ENCODE data around the gene DLG2. TPM values are rescaled to one million over a fixed set of nuclear protein-coding genes. Genes with fewer than 3 reads are reported as not detected.

The DLG2 gene
- total and polyA plus RNA-seq, 2 of the 8 experiments (the other 6 are each of a cell fraction or from before 2014, with no cell fraction given) = 1.7 to 14.3 TPM

DNA sequence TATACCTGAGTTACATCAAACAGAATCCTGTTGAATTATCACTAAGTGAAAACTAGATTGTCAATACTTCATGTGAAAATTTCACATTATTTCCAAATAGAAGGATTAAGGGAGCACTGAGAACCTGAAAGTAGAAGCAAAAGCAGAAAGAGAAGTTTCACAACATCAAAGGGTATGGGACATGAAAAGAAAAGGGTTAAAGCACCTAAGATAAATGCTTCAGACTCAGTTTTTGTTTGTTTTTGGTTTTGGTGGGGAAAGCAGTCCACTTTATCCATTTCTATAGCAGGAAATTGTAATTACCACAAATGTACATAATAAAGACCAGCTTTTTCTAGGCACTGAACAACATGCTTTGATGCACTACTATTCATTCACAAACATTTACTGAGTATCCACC lies 1271.2 kb downstream of the DLG2 start:
- H3K56ac ChIP-seq (replicated peaks; ENCODE audit: insufficient read length, low read depth, low read length) = no peak overlapping the region
- H4K20me1 ChIP-seq (replicated peaks in 1 of 2; ENCODE audit: control insufficient read depth in 1 of 2, insufficient read depth in 2 of 2, low read length in 2 of 2) = no peaks in the 10 kb centered on the region
- H2BK120ac ChIP-seq (replicated peaks; ENCODE audit: low read depth, low read length) = no peak overlapping the region
- H3K14ac ChIP-seq (ENCODE audit: insufficient read length) = no peak overlapping the region
- H3K4me2 ChIP-seq (ENCODE audit: insufficient read depth in 1 of 2, low read depth in 2 of 2, low read length in 2 of 2) = no peak overlapping the region
- no peak overlapping the region for H3K18ac ChIP-seq (ENCODE audit: extremely low read depth, low read length)
- FAIRE-seq (no peak), DNase-seq (ENCODE audit: low read depth in 1 of 2, low spot score in 2 of 2) (no peak)
- no peak overlapping the region for H3K9ac ChIP-seq (replicated peaks in 1 of 4; ENCODE audit: extremely low read depth in 1 of 4, low read depth in 3 of 4, low read length in 3 of 4)
- no peak overlapping the region for H2BK5ac ChIP-seq (ENCODE audit: low read depth, low read length)
- H4K5ac ChIP-seq (ENCODE audit: insufficient read length, low read depth, low read length) = no peak overlapping the region
- no peak overlapping the region for H4K91ac ChIP-seq (replicated peaks; ENCODE audit: insufficient read length, low read length)
- TF ChIP-seq, protein P1, sequence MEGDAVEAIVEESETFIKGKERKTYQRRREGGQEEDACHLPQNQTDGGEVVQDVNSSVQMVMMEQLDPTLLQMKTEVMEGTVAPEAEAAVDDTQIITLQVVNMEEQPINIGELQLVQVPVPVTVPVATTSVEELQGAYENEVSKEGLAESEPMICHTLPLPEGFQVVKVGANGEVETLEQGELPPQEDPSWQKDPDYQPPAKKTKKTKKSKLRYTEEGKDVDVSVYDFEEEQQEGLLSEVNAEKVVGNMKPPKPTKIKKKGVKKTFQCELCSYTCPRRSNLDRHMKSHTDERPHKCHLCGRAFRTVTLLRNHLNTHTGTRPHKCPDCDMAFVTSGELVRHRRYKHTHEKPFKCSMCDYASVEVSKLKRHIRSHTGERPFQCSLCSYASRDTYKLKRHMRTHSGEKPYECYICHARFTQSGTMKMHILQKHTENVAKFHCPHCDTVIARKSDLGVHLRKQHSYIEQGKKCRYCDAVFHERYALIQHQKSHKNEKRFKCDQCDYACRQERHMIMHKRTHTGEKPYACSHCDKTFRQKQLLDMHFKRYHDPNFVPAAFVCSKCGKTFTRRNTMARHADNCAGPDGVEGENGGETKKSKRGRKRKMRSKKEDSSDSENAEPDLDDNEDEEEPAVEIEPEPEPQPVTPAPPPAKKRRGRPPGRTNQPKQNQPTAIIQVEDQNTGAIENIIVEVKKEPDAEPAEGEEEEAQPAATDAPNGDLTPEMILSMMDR (IDR thresholded peaks at IDR 0.05; ENCODE audit: control extremely low read depth in 1 of 3, insufficient read depth in 1 of 3, low read depth in 1 of 3, low read length in 3 of 3) = no peak
- no peak for TF ChIP-seq EP300 (IDR thresholded peaks at IDR 0.05; ENCODE audit: borderline replicate concordance in 1 of 2, low read depth in 2 of 2, low read length in 2 of 2)
- no peak for TF ChIP-seq TBP (IDR thresholded peaks at IDR 0.05; ENCODE audit: low read depth, low read length)
- no peak for TF ChIP-seq JUN (IDR thresholded peaks at IDR 0.05; ENCODE audit: low read depth, low read length)
- no peak for TF ChIP-seq KDM4A (IDR thresholded peaks at IDR 0.05; ENCODE audit: low read depth, low read length, severe bottlenecking)
- no peak overlapping the region for H3K4me3 ChIP-seq (ENCODE audit: extremely low read depth in 1 of 4, insufficient read depth in 2 of 4, low read depth in 3 of 4, low read length in 4 of 4)
- H3K23ac ChIP-seq (ENCODE audit: insufficient read length) = no peak overlapping the region
- no peak overlapping the region for H2BK20ac ChIP-seq (ENCODE audit: low read length)
- no peak overlapping the region for H2AK5ac ChIP-seq (ENCODE audit: low read depth, low read length)
- no peak overlapping the region for H2BK15ac ChIP-seq (ENCODE audit: low read length)
- no peaks in the 10 kb centered on the region for H3K79me2 ChIP-seq (ENCODE audit: control insufficient read depth in 1 of 2, insufficient read depth in 2 of 2, low read length in 2 of 2)
- H3K79me1 ChIP-seq (ENCODE audit: low read depth, low read length) = no peaks in the 10 kb centered on the region
- no peak overlapping the region for H4K8ac ChIP-seq (ENCODE audit: extremely low read depth, insufficient read depth, low read length)
- no peak overlapping the region for H2BK12ac ChIP-seq (ENCODE audit: low read depth, low read length)
- ChIA-PET CTCF (ENCODE audit: partially characterized antibody) (no interaction called here), POLR2A (ENCODE audit: partially characterized antibody) (no interaction called here)
- H3K27ac ChIP-seq (ENCODE audit: low read depth, low read length) = no peak overlapping the region
- no peaks in the 10 kb centered on the region for H3K23me2 ChIP-seq (ENCODE audit: low read depth, low read length)
- no peak overlapping the region for H2AFZ ChIP-seq (ENCODE audit: low read length)
- H3K27me3 ChIP-seq (replicated peaks in 1 of 4; ENCODE audit: control insufficient read depth in 3 of 4, extremely low read depth in 1 of 4, insufficient read depth in 3 of 4, low read length in 3 of 4) = no peaks in the 10 kb centered on the region; a peak in 1 of 7 replicates
- H3K36me3 ChIP-seq (ENCODE audit: control insufficient read depth in 2 of 4, insufficient read depth in 4 of 4, low read length in 3 of 4) = no peaks in the 10 kb centered on the region
- H3K9me3 ChIP-seq (ENCODE audit: insufficient read depth in 2 of 2, low read depth in 1 of 2, low read length in 1 of 2) = no peaks in the 10 kb centered on the region
- no peaks in the 10 kb centered on the region for H3K4me1 ChIP-seq (replicated peaks in 1 of 4; ENCODE audit: control insufficient read depth in 3 of 4, insufficient read depth in 4 of 4, low read length in 3 of 4)
- H3K4ac ChIP-seq (replicated peaks; ENCODE audit: insufficient read length, low read depth, low read length) = no peak overlapping the region
